Uterus (tissue), 2 donors: ENCODE results near the gene RAD50.
"Not testable (repeated sequence)": the region's sequence is repeated elsewhere in the genome, so short reads cannot be mapped to it uniquely, and the experiment has no call there.

ENCODE experiments used
- POLR2A ChIP-seq, 2 donors: fragments of 450-650 bp; IDR thresholded peaks; one replicate each; pipeline ENCODE4 v1.6.1; 2016; ENCODE audit warnings: antibody characterized with exemption in 2 of 2, mild to moderate bottlenecking in 1 of 2, moderate library complexity in 1 of 2
- TF ChIP-seq, protein P1 (sequence below), 4 experiments: fragments of 200-600 bp in 2 of 4; fragments of 450-650 bp in 2 of 4; sonication (generic) in 2 of 4; IDR thresholded peaks; one replicate each; pipeline ENCODE4 v1.5.1; 2016 to 2019; ENCODE audit warnings: antibody characterized with exemption in 4 of 4, mild to moderate bottlenecking in 2 of 4, moderate library complexity in 1 of 4

GRCh38 chr5:132522067-132522466 lies 34.7 kb upstream of the RAD50 start:
- TF ChIP-seq, protein P1, sequence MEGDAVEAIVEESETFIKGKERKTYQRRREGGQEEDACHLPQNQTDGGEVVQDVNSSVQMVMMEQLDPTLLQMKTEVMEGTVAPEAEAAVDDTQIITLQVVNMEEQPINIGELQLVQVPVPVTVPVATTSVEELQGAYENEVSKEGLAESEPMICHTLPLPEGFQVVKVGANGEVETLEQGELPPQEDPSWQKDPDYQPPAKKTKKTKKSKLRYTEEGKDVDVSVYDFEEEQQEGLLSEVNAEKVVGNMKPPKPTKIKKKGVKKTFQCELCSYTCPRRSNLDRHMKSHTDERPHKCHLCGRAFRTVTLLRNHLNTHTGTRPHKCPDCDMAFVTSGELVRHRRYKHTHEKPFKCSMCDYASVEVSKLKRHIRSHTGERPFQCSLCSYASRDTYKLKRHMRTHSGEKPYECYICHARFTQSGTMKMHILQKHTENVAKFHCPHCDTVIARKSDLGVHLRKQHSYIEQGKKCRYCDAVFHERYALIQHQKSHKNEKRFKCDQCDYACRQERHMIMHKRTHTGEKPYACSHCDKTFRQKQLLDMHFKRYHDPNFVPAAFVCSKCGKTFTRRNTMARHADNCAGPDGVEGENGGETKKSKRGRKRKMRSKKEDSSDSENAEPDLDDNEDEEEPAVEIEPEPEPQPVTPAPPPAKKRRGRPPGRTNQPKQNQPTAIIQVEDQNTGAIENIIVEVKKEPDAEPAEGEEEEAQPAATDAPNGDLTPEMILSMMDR (IDR thresholded peaks at IDR 0.05): not testable (repeated sequence)
- not testable (repeated sequence) for TF ChIP-seq POLR2A (IDR thresholded peaks at IDR 0.05)
